ENCODE data around the gene HDAC4. TPM values are rescaled to one million over a fixed set of nuclear protein-coding genes. Genes with fewer than 3 reads are reported as not detected.
"Not testable (repeated sequence)": the region's sequence is repeated elsewhere in the genome, so short reads cannot be mapped to it uniquely, and the experiment has no call there.

Gene HDAC4
- total and polyA plus RNA-seq, 2 donors, result 24.4 to 29.5 TPM

- Histone ChIP-seq H3K4me3 (ENCODE audit: low read depth, low read length) (no peak overlapping the region), H3K27ac (ENCODE audit: low read depth) (no peak overlapping the region), H3K36me3 (ENCODE audit: insufficient read depth) (no peaks in the 10 kb centered on the region), H3K4me1 (ENCODE audit: insufficient read depth) (no peaks in the 10 kb centered on the region)
- 82% methylated on average over 18 of the region's 18 CpGs for WGBS
- DNase-seq (ENCODE audit: extremely low spot score), result no peak
Measured at GRCh38 chr2:239042551-239043320, 358.1 kb downstream of the HDAC4 start.

GRCh38 chr2:239042046-239042445 is 358.8 kb downstream of the HDAC4 start:
- Histone ChIP-seq H3K27ac (ENCODE audit: low read depth) (no peak overlapping the region), H3K4me1 (ENCODE audit: insufficient read depth) (no peaks in the 10 kb centered on the region), H3K4me3 (ENCODE audit: low read depth, low read length) (no peak overlapping the region), H3K36me3 (ENCODE audit: insufficient read depth) (no peaks in the 10 kb centered on the region)
- no peak for DNase-seq (ENCODE audit: extremely low spot score)
- 78% methylated on average over 10 of the region's 10 CpGs for WGBS

GRCh38 chr2:239041062-239041461 is 359.8 kb downstream of the HDAC4 start:
- Histone ChIP-seq H3K27ac (ENCODE audit: low read depth) (no peak overlapping the region), H3K4me3 (ENCODE audit: low read depth, low read length) (no peak overlapping the region), H3K4me1 (ENCODE audit: insufficient read depth) (no peaks in the 10 kb centered on the region), H3K36me3 (ENCODE audit: insufficient read depth) (no peaks in the 10 kb centered on the region)
- no peak for DNase-seq (ENCODE audit: extremely low spot score)
- WGBS, result 85% methylated on average over 14 of the region's 14 CpGs

GRCh38 chr2:239040152-239040761 is 360.6 kb downstream of the HDAC4 start:
- Histone ChIP-seq H3K27ac (ENCODE audit: low read depth) (no peak overlapping the region), H3K4me1 (ENCODE audit: insufficient read depth) (no peaks in the 10 kb centered on the region), H3K36me3 (ENCODE audit: insufficient read depth) (no peaks in the 10 kb centered on the region), H3K4me3 (ENCODE audit: low read depth, low read length) (no peak overlapping the region)
- WGBS, result 77% methylated on average over 15 of the region's 15 CpGs
- no peak for DNase-seq (ENCODE audit: extremely low spot score)

GRCh38 chr2:239039479-239039861 is 361.4 kb downstream of the HDAC4 start:
- 82% methylated on average over 11 of the region's 11 CpGs for WGBS
- no peaks in the 10 kb centered on the region for H3K36me3 ChIP-seq (ENCODE audit: insufficient read depth)
- no peak overlapping the region for H3K4me3 ChIP-seq (ENCODE audit: low read depth, low read length)
- DNase-seq (ENCODE audit: extremely low spot score), result no peak
- no peaks in the 10 kb centered on the region for H3K4me1 ChIP-seq (ENCODE audit: insufficient read depth)
- H3K27ac ChIP-seq (ENCODE audit: low read depth), result no peak overlapping the region

- DNase-seq (ENCODE audit: extremely low spot score), result no peak
- Histone ChIP-seq H3K4me3 (ENCODE audit: low read depth, low read length) (no peak overlapping the region), H3K27ac (ENCODE audit: low read depth) (no peak overlapping the region), H3K4me1 (ENCODE audit: insufficient read depth) (no peaks in the 10 kb centered on the region), H3K36me3 (ENCODE audit: insufficient read depth) (no peaks in the 10 kb centered on the region)
- WGBS, result 80% methylated on average over 14 of the region's 14 CpGs
Measured at GRCh38 chr2:239038773-239039478, 361.9 kb downstream of the HDAC4 start.

GRCh38 chr2:239038284-239038683 is 362.5 kb downstream of the HDAC4 start:
- 81% methylated on average over 6 of the region's 13 CpGs for WGBS
- not testable (repeated sequence) for H3K27ac ChIP-seq (ENCODE audit: low read depth); H3K4me1 ChIP-seq (ENCODE audit: insufficient read depth); DNase-seq (ENCODE audit: extremely low spot score); H3K4me3 ChIP-seq (ENCODE audit: low read depth, low read length); H3K36me3 ChIP-seq (ENCODE audit: insufficient read depth)

GRCh38 chr2:239037559-239037910 is 363.3 kb downstream of the HDAC4 start:
- 90% methylated on average over 16 of the region's 16 CpGs for whole genome bisulfite sequencing
- H3K4me3 ChIP-seq (ENCODE audit: low read depth, low read length), result no peak overlapping the region
- H3K27ac ChIP-seq (ENCODE audit: low read depth), result no peak overlapping the region
- DNase-seq (ENCODE audit: extremely low spot score), result no peak
- H3K4me1 ChIP-seq (ENCODE audit: insufficient read depth), result no peaks in the 10 kb centered on the region
- no peaks in the 10 kb centered on the region for H3K36me3 ChIP-seq (ENCODE audit: insufficient read depth)

- H3K36me3 ChIP-seq (ENCODE audit: insufficient read depth), result no peaks in the 10 kb centered on the region
- no peak for DNase-seq (ENCODE audit: extremely low spot score)
- H3K4me3 ChIP-seq (ENCODE audit: low read depth, low read length), result no peak overlapping the region
- WGBS, result 93% methylated on average over 21 of the region's 21 CpGs
- H3K4me1 ChIP-seq (ENCODE audit: insufficient read depth), result no peaks in the 10 kb centered on the region
- H3K27ac ChIP-seq (ENCODE audit: low read depth), result no peak overlapping the region
Measured at GRCh38 chr2:239036819-239037558, 363.8 kb downstream of the HDAC4 start.

GRCh38 chr2:239035997-239036731 is 364.7 kb downstream of the HDAC4 start:
- no peak overlapping the region for H3K4me3 ChIP-seq (ENCODE audit: low read depth, low read length)
- H3K36me3 ChIP-seq (ENCODE audit: insufficient read depth), result no peaks in the 10 kb centered on the region
- no peak overlapping the region for H3K27ac ChIP-seq (ENCODE audit: low read depth)
- no peaks in the 10 kb centered on the region for H3K4me1 ChIP-seq (ENCODE audit: insufficient read depth)
- WGBS, result 80% methylated on average over 15 of the region's 15 CpGs
- no peak for DNase-seq (ENCODE audit: extremely low spot score)

- 38% methylated on average over 29 of the region's 29 CpGs for WGBS
- H3K4me1 ChIP-seq (ENCODE audit: insufficient read depth), result no peaks in the 10 kb centered on the region
- no peaks in the 10 kb centered on the region for H3K36me3 ChIP-seq (ENCODE audit: insufficient read depth)
- no peak for DNase-seq (ENCODE audit: extremely low spot score)
- no peak overlapping the region for H3K27ac ChIP-seq (ENCODE audit: low read depth)
- H3K4me3 ChIP-seq (ENCODE audit: low read depth, low read length), result no peak overlapping the region
Measured at GRCh38 chr2:239035361-239035814, 365.4 kb downstream of the HDAC4 start.

GRCh38 chr2:239034561-239035341 is 366.1 kb downstream of the HDAC4 start:
- WGBS, result 81% methylated on average over 19 of the region's 19 CpGs
- Histone ChIP-seq H3K4me3 (ENCODE audit: low read depth, low read length) (no peak overlapping the region), H3K36me3 (ENCODE audit: insufficient read depth) (no peaks in the 10 kb centered on the region), H3K4me1 (ENCODE audit: insufficient read depth) (no peaks in the 10 kb centered on the region), H3K27ac (ENCODE audit: low read depth) (no peak overlapping the region)
- no peak for DNase-seq (ENCODE audit: extremely low spot score)

Measured in urinary bladder (tissue), 4 donors.